OCI-LY7 (cell line): Measurements from ENCODE around the gene TBL1XR1. TPM values are rescaled to one million over a fixed set of nuclear protein-coding genes. Genes with fewer than 3 reads are reported as not detected.
A peak's percentile ranks its signal among the peaks of the same experiment; 100 is the strongest.

Experiments
- BruUV-seq: library from RNA; stranded (reverse); fragments of 400-500 nt; replicated peaks from 2 replicates; lab custom pipeline; 2021; lab: Mats Ljungman, UMichigan
- CTCF ChIA-PET: fragments of 300-600 bp; sonication (Branson Sonifier 250); formaldehyde crosslinking; loops from one replicate; lab custom pipeline; 2022; ENCODE audit warnings: antibody characterized with exemption; ENCODE audit not compliant: unreplicated experiment; lab: Charles Lee
- POLR2A ChIA-PET: fragments of 300-600 bp; sonication (Branson Sonifier 250); formaldehyde crosslinking; loops from one replicate; lab custom pipeline; 2022; ENCODE audit warnings: antibody characterized with exemption; lab: Charles Lee
- DNase-seq: peaks from one replicate; pipeline ENCODE4 v3.0.0-alpha.2; 2015; ENCODE audit warnings: low spot score
- H2AFZ ChIP-seq: fragments of 200-600 bp; sonication (generic), shearing (Covaris generic); 2 replicates; pipeline ENCODE4 v1.6.1; 2014; ENCODE audit warnings: mild to moderate bottlenecking, antibody characterized with exemption, low read length, moderate library complexity
- H3K27ac ChIP-seq: fragments of 200-600 bp; sonication (generic); 2 replicates; pipeline ENCODE4 v1.5.1; 2014; ENCODE audit warnings: mixed run types, low read depth, mild to moderate bottlenecking, moderate library complexity, low read length, inconsistent platforms; ENCODE audit not compliant: poor library complexity, severe bottlenecking
- H3K36me3 ChIP-seq: fragments of 200-600 bp; sonication (generic); 2 replicates; pipeline ENCODE4 v1.6.1; 2014; ENCODE audit warnings: mild to moderate bottlenecking, antibody characterized with exemption, low read length, moderate library complexity, mixed read lengths; ENCODE audit not compliant: insufficient read depth
- H3K4me1 ChIP-seq: fragments of 200-600 bp; sonication (generic); 2 replicates; pipeline ENCODE4 v1.5.1; 2014; ENCODE audit warnings: mild to moderate bottlenecking, low read length; ENCODE audit not compliant: insufficient read depth, poor library complexity, severe bottlenecking
- H3K4me2 ChIP-seq: fragments of 200-600 bp; sonication (generic); 2 replicates; pipeline ENCODE4 v1.6.1; 2014; ENCODE audit warnings: mild to moderate bottlenecking, low read length
- H3K4me3 ChIP-seq: fragments of 200-600 bp; sonication (generic); 2 replicates; pipeline ENCODE4 v1.5.1; 2014; ENCODE audit warnings: mild to moderate bottlenecking, low read depth, low read length; ENCODE audit not compliant: poor library complexity, severe bottlenecking
- H3K79me2 ChIP-seq: fragments of 200-600 bp; sonication (generic); 2 replicates; pipeline ENCODE4 v1.6.1; 2016; ENCODE audit warnings: low read depth, mild to moderate bottlenecking, low read length, moderate library complexity, mixed read lengths; ENCODE audit not compliant: insufficient read depth
- H3K9me2 ChIP-seq: fragments of 200-600 bp; sonication (generic); 2 replicates; pipeline ENCODE4 v1.6.1; 2016; ENCODE audit warnings: mild to moderate bottlenecking, low read length, mixed read lengths; ENCODE audit not compliant: insufficient read depth
- H3K9me3 ChIP-seq: fragments of 200-600 bp; sonication (generic); 2 replicates; pipeline ENCODE4 v1.6.1; 2014; ENCODE audit warnings: mild to moderate bottlenecking, mixed run types, low read length, mixed read lengths
- H4K20me1 ChIP-seq: fragments of 200-600 bp; sonication (generic); 2 replicates; pipeline ENCODE4 v1.6.1; 2014; ENCODE audit warnings: mild to moderate bottlenecking, antibody characterized with exemption, low read length, moderate library complexity, mixed read lengths; ENCODE audit not compliant: insufficient read depth
- EZH2phosphoT487 ChIP-seq: fragments of 200-600 bp; sonication (generic); IDR thresholded peaks from 2 replicates; pipeline ENCODE4 v1.6.1; 2018; ENCODE audit warnings: low read depth, borderline replicate concordance, mild to moderate bottlenecking, mixed run types, antibody characterized with exemption, low read length, moderate library complexity, mixed read lengths
- intact Hi-C: fragments of 100-400 bp; cut with micrococcal nuclease; formaldehyde crosslinking; loops from one replicate; pipeline ENCODE4 v1.10.0; 2022; ENCODE audit not compliant: unreplicated experiment
- total RNA-seq, 2 experiments: library from RNA; depleted of rRNA in 1 of 2; stranded (reverse); fragments of >200 nt in 1 of 2; shearing (Covaris generic) in 1 of 2; gene quantifications; 2 replicates each; pipeline ENCODE4 v1.2.3, GENCODE V29; 2014 to 2022
- TF ChIP-seq, protein P1 (sequence below): fragments of 200-600 bp; sonication (generic); conservative IDR thresholded peaks from 2 replicates; pipeline ENCODE4 v1.5.1; 2014; ENCODE audit warnings: mild to moderate bottlenecking, antibody characterized with exemption, low read length, moderate library complexity, mixed read lengths

Gene TBL1XR1
- total RNA-seq, 2 experiments from 2014 or later, result 103 to 158 TPM

DNA sequence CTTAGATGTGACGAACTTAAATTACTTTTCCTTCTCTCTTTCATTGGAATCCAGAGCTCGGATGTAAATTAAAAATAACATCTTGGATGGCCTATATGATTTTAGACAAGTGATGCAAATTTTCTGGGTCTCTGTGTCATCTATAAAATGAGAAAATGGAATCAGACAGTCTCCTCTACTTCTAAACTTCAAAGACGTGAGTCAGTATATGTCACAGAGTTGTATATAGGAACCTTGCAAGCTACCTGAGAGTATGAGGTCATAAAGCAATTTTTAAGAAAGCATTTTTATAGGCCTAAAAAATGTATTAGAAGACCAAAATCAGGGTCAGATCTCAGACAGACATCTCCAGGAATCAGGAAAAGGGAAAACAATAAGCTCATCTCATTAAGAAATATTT, 128.3 kb downstream of the TBL1XR1 start:
- Histone ChIP-seq H3K36me3 (peaks cover 24% of the 10 kb centered on the region), H3K27ac (no peak overlapping the region), H3K4me3 (no peak overlapping the region), H3K9me3 (no peaks in the 10 kb centered on the region), H4K20me1 (peaks cover 19% of the 10 kb centered on the region; the same call in 1 of the 2 replicates), H3K79me2 (peaks cover 100% of the 10 kb centered on the region), H3K9me2 (no peaks in the 10 kb centered on the region), H3K4me1 (peaks cover 18% of the 10 kb centered on the region), H3K4me2 (no peak overlapping the region), H2AFZ (no peak overlapping the region)
- BruUV-seq, result no TSS peak
- intact Hi-C loops, result no loop called here
- TF ChIP-seq, protein P1, sequence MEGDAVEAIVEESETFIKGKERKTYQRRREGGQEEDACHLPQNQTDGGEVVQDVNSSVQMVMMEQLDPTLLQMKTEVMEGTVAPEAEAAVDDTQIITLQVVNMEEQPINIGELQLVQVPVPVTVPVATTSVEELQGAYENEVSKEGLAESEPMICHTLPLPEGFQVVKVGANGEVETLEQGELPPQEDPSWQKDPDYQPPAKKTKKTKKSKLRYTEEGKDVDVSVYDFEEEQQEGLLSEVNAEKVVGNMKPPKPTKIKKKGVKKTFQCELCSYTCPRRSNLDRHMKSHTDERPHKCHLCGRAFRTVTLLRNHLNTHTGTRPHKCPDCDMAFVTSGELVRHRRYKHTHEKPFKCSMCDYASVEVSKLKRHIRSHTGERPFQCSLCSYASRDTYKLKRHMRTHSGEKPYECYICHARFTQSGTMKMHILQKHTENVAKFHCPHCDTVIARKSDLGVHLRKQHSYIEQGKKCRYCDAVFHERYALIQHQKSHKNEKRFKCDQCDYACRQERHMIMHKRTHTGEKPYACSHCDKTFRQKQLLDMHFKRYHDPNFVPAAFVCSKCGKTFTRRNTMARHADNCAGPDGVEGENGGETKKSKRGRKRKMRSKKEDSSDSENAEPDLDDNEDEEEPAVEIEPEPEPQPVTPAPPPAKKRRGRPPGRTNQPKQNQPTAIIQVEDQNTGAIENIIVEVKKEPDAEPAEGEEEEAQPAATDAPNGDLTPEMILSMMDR, result no peak
- TF ChIP-seq EZH2phosphoT487, result no peak
- CTCF ChIA-PET, result no interaction called here
- POLR2A ChIA-PET, result interaction anchor here (0.6 to 2.9 kb wide), 8 partner anchors 10 to 1262 kb away, joined by 3 to 19 read pairs (median 6); no protein-coding TSS in a partner anchor
- no peak for DNase-seq

DNA sequence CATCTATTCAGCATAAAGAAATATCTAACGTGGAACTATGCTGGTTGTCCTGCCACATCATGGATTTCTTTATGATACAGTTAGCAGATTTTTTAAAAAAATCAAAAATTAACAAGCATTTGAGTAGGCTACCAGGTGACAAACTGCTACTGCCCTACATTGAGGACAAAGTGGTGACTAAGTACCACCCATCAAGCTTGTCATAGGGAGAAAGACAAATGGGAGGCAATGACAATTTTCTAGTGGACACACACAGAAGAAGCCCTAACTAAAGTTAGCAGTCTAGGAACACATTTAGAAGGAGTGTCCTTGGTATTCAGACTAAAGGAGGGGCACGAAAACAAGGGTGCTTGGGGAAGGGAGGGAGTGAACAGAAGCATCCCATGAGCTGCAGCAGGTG, 131.2 kb downstream of the TBL1XR1 start:
- Histone ChIP-seq H2AFZ (no peak overlapping the region), H3K9me3 (no peaks in the 10 kb centered on the region), H3K4me1 (peaks cover 47% of the 10 kb centered on the region), H3K79me2 (peaks cover 100% of the 10 kb centered on the region), H3K27ac (no peak overlapping the region), H3K4me3 (no peak overlapping the region), H3K4me2 (peak overlapping the region; percentile 11; the same call in 1 of the 2 replicates), H3K9me2 (no peaks in the 10 kb centered on the region), H3K36me3 (peaks cover 50% of the 10 kb centered on the region), H4K20me1 (peaks cover 19% of the 10 kb centered on the region; the same call in 1 of the 2 replicates)
- intact Hi-C loops, result no loop called here
- DNase-seq, result no peak
- ChIA-PET POLR2A (interaction anchor here (0.6 to 1.1 kb wide), 3 partner anchors 14 to 292 kb away, joined by 3 read pairs; no protein-coding TSS in a partner anchor), CTCF (no interaction called here)
- BruUV-seq, result no TSS peak
- TF ChIP-seq EZH2phosphoT487, result no peak
- TF ChIP-seq, protein P1, result no peak

DNA sequence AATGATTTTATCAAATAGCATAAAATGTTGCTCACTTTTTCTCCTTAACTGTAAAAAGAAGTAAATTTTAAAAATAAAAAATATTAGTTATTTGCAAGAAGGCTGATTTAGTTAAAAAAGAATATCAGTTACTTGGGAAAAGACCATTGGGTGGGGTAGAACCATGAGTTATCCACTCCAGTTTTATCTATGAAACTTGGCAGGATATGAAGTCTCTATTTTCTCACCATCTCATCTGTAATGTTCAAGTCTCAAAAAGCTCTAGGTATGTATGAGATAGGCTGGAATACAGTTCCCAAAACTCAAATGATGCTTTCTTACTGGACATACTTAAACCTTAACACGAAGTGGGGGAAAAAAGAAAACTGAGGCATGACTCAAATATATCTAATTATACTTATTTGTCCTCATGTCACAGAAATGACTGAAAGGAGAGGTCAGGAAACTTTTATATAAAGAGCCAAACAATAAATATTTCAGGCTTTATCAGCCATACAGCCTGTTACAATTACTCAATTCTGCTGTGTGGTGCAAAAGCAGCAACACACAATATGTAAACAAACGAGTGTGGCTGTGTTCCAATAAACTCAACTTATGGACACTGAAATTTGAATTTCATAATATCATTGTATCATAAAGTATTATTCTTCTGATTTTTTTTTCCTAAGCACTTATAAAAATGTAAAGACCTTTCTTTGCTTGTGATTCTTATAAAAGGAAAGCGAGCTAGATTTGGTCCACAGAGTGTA, 131.8 kb downstream of the TBL1XR1 start:
- ChIA-PET CTCF (no interaction called here), POLR2A (interaction anchor here (0.6 to 1.1 kb wide), 2 partner anchors 13 to 21 kb away, joined by 3 read pairs; no protein-coding TSS in a partner anchor)
- no peak overlapping the region for H3K4me3 ChIP-seq
- H3K9me2 ChIP-seq, result no peaks in the 10 kb centered on the region
- H3K4me1 ChIP-seq, result peaks cover 53% of the 10 kb centered on the region
- intact Hi-C loops, result no loop called here
- BruUV-seq, result no TSS peak
- H3K27ac ChIP-seq, result no peak overlapping the region
- H3K4me2 ChIP-seq, result no peak overlapping the region
- no peak overlapping the region for H2AFZ ChIP-seq
- no peaks in the 10 kb centered on the region for H3K9me3 ChIP-seq
- no peak for TF ChIP-seq EZH2phosphoT487
- TF ChIP-seq, protein P1, result no peak
- H4K20me1 ChIP-seq, result peaks cover 19% of the 10 kb centered on the region; the same call in 1 of the 2 replicates
- H3K36me3 ChIP-seq, result peaks cover 50% of the 10 kb centered on the region
- no peak for DNase-seq
- peaks cover 100% of the 10 kb centered on the region for H3K79me2 ChIP-seq
